IPS-NIHi7 (cell line): ENCODE data around the gene AHCYL2.
"Not testable (repeated sequence)": the region's sequence is repeated elsewhere in the genome, so short reads cannot be mapped to it uniquely, and the experiment has no call there.

Source experiments
- DNase-seq: peaks from one replicate; pipeline ENCODE4 v3.0.0; 2012; ENCODE audit warnings: mixed read lengths; ENCODE audit errors: extremely low spot score

The AHCYL2 gene

DNA sequence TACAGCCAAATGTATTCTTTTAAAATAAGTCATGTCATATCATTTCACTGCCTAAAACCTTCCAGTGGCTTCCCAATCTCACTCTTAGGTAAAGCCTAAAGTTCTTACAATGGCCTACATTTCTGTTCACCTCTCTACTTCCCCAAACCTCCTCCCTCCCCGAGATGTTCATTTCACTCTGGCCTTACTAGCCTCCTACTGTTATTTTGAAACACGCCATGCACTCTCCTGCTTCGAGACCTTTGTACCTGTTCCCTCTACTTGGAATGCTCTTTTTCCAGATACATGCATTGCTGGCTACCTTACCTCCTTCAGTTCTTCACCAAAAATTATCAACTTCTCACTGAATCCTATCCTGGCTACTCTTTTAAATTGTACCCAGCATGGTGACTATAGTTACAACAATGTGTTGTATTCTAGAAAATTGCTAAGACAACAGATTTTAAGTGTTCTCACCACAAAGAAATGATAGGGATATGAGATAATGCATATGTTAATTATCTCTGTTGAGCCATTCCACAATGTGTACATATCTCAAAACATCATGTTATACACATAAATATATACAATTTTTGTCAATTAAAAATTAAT is 158.8 kb downstream of the AHCYL2 start:
- DNase-seq: no peak

DNA sequence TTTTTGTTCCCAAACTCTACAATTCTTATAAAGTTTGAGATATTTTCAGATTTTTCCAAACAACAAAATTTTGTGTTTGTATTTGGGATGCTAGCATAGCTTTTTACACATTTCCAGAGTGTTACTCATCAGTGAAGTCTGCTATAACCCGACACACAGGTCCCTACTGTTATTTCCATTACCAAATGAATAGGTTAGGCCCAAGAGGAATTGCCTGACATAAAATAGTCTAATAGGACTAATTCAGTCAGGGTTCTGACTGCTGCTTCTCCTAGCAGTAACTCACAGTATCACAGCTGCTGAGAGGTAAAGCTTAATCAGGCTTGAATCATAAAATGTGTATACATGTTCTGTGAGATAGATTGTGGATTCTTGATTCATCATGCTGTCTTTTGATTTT is 160.3 kb downstream of the AHCYL2 start:
- DNase-seq: peak; percentile 24

DNA sequence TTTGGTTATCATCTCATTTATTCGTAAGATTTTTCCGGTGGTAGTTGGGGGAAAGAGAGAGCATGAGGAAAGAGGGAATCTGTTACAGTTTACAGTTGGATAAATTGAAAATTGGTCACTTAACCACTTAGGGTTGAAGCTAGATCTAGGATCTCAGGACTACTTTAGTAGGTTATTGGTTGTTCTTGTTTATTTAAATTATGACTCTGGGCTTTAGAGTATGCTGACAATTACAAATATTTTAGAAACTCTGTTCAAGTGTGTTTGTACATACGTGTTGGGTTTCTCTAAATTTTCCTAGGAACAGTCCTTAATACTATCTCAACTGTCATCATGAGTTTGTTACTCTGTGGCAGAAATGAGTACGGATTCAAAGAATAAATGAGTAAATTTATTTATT is 160.8 kb downstream of the AHCYL2 start:
- no peak for DNase-seq

DNA sequence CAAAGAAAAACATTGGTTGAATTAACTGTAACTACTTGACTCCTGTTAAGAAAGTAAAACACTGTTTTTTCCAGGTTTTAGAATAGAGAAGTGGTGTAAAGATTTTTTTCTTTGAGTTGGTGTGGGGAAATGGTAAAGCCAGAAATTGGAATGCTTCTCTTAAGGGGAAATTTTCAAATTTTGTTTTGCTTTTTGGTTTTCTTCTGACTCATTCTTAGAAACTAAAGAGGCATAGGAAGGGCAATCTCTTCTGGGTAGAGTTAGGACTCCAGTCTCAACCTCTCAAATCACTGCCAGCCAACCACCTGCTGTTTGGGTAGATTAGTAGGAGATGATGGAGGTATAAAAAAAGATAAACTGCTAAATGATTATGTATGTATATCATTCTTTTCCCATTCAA is 161.7 kb downstream of the AHCYL2 start:
- no peak for DNase-seq

DNA sequence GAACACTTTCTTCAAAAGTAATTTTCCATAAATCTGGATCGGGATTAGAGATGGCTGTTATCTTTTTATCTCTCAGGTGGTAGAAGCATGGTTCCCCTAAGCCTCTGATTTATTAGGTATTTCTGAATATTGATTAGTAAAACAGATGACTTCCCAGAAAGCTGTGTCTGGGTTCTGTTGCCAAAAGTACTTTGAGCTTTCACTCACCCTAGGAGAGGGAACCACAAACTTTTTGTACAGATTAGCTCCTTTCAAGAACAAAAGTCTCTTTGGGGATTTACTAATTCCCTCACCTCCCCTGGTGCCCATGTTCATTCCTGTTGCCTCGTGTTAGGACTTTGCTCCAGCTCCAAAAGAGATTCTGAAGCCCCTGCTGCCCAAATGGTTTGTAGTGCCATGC is 162.7 kb downstream of the AHCYL2 start:
- no peak for DNase-seq

- DNase-seq: no peak
These were observed 163.7 kb downstream of the AHCYL2 start for GRCh38 chr7:129388333-129389098.

GRCh38 chr7:129389829-129390228 is 165.0 kb downstream of the AHCYL2 start:
- no peak for DNase-seq

DNA sequence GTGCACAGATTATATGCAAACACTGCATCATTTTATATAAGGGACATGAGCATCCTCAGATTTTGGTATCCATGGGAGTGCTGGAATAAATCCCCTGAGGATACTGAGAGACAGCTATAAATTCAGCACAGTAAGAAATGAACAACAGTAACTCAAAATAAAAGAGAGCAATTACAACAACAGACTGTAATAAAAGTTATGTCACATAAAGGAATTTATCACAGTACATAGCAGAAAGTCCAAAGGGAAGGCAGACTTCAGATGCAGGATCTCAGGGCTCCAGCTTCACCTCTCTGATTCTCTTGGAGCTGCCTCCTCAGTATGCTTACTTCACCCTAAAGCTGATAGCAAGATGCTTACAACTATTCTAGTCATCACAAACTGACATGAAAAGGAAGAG is 165.5 kb downstream of the AHCYL2 start:
- no peak for DNase-seq

- DNase-seq: no peak
These were observed 166.8 kb downstream of the AHCYL2 start for GRCh38 chr7:129391546-129392171.

DNA sequence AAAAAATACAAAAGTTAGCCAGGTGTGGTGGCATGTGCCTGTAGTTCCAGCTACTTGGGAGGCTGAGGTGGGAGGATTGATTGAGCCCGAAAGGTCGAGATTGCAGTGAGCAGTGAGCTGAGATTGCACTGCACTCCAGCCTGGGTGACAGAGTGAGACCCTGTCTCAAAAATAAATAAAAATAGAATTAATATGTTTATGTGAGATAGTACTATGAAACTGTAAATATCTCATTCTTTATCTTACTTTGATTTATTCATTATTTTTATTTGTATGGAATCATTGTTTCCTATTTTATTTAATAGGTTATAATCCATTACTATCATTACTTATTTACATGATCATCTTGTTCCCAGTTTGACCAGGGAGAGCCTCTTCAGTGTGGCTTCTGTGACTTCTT is 168.4 kb downstream of the AHCYL2 start:
- no peak for DNase-seq

DNA sequence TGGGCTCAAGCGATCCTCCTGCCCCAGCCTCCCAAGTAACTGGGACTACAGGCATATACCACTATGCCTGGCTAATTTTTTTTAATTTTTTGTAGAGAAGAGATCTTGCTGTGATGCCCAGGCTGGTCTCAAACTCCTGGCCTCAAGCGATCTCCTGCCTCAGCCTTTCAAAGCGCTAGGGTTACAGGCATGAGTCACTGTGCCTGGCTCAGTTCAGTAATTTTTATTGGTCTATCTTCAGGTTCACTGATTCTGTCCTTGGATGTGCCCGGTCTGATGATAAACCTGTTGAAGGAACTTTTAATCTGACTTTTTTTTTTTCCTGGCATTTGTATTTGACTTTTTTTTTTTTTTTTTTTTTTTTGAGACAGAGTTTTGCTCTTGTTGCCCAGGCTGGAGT is 169.3 kb downstream of the AHCYL2 start:
- no peak for DNase-seq

- no peak for DNase-seq
These were observed 170.4 kb downstream of the AHCYL2 start for GRCh38 chr7:129394982-129395914.

- peak; percentile 22 for DNase-seq
These were observed 176.6 kb downstream of the AHCYL2 start for GRCh38 chr7:129401228-129401966.

- peak; percentile 15 for DNase-seq
These were observed 177.4 kb downstream of the AHCYL2 start for GRCh38 chr7:129401967-129402860.

- no peak for DNase-seq
These were observed 180.7 kb downstream of the AHCYL2 start for GRCh38 chr7:129405527-129405926.

DNA sequence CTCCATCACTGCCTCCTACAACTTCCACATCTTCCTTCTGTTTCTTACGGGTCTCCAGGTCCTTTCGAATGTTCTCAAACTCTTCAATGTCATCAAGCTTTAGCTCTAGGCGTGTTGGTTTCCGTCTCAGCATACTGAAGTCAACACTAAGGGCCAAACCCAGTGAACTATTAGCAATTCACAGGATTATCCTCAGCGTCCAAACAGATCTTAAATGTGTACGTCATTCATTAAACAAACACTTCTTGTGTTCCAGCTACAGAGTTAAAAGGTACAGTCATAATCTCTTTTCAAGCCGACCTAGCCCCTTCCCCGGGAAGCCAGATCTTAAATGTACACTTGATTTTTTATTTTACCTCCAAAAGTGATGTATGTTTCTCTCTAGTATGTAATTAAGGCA is 185.4 kb downstream of the AHCYL2 start:
- DNase-seq: not testable (repeated sequence)

- DNase-seq: no peak
These were observed 187.7 kb downstream of the AHCYL2 start for GRCh38 chr7:129412501-129412900.

DNA sequence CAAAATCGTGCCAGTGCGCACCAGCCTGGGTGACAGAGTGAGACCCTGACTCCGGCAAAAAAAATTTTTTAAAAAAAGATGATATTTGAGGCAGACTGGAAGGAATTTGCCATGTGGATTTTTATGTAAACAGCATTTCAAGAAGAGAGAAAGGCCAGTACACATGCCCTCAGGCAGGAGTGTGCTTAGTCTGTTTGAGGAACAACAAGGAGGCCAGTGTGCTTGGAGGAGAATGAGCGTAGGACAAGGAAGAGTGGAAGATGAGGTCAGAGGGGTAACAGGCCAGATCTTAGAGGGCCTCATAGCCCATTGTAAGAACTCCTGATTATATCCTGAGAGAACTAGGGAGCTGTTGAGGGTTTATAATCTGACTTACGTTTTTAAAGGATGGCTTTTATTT is 192.2 kb downstream of the AHCYL2 start:
- no peak for DNase-seq

DNA sequence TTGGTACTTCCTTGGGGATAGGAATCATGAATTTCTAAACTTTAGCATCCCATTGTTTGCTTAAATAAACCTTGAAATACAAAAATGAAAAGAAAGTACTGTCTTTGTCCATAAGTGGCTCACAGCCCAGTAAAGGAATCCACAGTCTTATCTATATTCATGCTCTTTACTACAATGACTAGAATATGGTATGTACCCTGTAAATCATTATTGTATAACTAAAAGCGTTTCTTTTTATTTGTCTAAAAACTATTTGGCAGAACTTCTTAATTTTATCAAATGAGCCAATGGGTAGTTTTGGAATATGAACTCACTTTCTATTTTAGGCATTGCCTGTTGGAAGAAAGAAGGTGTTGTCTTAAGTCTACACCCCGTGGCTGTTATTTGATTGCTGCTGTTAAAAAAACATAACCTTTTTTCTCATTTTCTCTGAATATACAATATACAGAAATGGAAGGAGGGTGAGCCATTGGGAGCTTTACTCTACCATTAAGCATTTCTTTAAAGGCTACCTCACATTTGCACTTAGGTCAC is 197.0 kb downstream of the AHCYL2 start:
- DNase-seq: no peak

DNA sequence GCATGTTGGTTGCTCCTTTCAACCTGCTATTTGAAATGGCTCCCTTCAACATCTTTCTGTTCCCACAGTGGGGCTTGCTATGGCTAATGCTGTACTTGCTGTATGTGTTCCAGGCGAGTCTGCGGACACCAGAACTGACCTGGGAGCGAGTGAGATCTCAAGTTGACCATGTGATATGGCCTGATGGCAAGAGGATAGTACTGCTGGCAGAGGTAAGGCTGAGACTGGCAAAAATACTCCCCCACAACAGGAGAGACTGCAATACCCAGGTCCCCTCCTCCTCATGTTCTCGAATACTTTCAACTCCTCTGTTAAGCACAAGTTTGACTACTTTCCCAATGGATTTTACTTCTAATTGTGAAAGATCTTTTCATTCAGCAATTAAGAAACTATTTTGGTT is 197.9 kb downstream of the AHCYL2 start:
- no peak for DNase-seq
